Measurements from ENCODE around the gene CLPTM1L.

DNA sequence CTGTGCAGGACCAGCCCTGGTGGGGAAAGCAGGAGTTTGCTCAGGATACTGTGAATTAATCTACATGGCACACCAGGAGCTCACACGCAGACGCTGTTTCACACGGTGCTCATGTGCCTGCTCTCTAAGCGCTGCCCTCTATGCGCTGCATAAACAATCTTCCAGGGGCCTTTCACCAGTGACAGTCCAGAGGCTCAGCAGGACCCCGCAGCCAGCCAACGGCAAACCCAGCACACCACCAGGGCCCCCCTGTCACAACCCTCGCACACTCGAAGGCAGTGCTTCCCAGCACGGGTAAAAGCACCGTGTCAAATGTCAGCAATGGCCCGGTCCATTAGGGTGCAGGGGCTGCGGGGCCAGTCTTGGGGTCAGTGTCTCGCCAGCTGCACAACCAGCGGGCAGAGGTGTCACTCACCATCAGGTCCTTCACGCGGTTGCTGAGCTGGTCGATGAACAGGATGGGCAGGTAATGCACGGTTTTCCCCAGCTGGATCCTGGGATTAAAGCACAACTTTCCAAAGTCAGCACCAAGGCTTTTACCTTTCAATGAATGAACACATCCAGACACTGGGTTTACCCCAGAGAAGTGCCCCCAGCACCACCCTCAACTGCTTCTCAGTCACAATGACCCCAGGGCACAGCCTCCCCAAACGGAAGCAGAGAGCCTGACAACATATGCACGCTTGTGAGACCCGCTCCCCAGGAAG lies 7.3 kb downstream of the CLPTM1L start:
- TF ChIP-seq, protein P1, sequence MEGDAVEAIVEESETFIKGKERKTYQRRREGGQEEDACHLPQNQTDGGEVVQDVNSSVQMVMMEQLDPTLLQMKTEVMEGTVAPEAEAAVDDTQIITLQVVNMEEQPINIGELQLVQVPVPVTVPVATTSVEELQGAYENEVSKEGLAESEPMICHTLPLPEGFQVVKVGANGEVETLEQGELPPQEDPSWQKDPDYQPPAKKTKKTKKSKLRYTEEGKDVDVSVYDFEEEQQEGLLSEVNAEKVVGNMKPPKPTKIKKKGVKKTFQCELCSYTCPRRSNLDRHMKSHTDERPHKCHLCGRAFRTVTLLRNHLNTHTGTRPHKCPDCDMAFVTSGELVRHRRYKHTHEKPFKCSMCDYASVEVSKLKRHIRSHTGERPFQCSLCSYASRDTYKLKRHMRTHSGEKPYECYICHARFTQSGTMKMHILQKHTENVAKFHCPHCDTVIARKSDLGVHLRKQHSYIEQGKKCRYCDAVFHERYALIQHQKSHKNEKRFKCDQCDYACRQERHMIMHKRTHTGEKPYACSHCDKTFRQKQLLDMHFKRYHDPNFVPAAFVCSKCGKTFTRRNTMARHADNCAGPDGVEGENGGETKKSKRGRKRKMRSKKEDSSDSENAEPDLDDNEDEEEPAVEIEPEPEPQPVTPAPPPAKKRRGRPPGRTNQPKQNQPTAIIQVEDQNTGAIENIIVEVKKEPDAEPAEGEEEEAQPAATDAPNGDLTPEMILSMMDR (IDR thresholded peaks at IDR 0.05; ENCODE audit: poor library complexity, severe bottlenecking): no peak
- TF ChIP-seq, protein P2, sequence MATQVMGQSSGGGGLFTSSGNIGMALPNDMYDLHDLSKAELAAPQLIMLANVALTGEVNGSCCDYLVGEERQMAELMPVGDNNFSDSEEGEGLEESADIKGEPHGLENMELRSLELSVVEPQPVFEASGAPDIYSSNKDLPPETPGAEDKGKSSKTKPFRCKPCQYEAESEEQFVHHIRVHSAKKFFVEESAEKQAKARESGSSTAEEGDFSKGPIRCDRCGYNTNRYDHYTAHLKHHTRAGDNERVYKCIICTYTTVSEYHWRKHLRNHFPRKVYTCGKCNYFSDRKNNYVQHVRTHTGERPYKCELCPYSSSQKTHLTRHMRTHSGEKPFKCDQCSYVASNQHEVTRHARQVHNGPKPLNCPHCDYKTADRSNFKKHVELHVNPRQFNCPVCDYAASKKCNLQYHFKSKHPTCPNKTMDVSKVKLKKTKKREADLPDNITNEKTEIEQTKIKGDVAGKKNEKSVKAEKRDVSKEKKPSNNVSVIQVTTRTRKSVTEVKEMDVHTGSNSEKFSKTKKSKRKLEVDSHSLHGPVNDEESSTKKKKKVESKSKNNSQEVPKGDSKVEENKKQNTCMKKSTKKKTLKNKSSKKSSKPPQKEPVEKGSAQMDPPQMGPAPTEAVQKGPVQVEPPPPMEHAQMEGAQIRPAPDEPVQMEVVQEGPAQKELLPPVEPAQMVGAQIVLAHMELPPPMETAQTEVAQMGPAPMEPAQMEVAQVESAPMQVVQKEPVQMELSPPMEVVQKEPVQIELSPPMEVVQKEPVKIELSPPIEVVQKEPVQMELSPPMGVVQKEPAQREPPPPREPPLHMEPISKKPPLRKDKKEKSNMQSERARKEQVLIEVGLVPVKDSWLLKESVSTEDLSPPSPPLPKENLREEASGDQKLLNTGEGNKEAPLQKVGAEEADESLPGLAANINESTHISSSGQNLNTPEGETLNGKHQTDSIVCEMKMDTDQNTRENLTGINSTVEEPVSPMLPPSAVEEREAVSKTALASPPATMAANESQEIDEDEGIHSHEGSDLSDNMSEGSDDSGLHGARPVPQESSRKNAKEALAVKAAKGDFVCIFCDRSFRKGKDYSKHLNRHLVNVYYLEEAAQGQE (IDR thresholded peaks at IDR 0.05; ENCODE audit: borderline replicate concordance): no peak
- TF ChIP-seq POLR2AphosphoS5 (IDR thresholded peaks at IDR 0.05) (no peak), RAD21 (conservative IDR thresholded peaks at IDR 0.05) (no peak), EZH2 (IDR thresholded peaks at IDR 0.05; ENCODE audit: borderline replicate concordance, insufficient read depth, low read length, poor library complexity, severe bottlenecking) (no peak), EP300 (conservative IDR thresholded peaks at IDR 0.05; ENCODE audit: poor library complexity, severe bottlenecking) (no peak), MXI1 (conservative IDR thresholded peaks at IDR 0.05; ENCODE audit: poor library complexity, severe bottlenecking) (no peak)

Measured in neural cell (in vitro differentiated cells).